ENCODE data around the gene KRTAP10-1. TPM values are rescaled to one million over a fixed set of nuclear protein-coding genes. Genes with fewer than 3 reads are reported as not detected.

The KRTAP10-1 gene
- total and polyA plus RNA-seq, 2 of the 8 experiments (the other 6 are each of a cell fraction or from before 2014, with no cell fraction given) = 0.08 TPM; not detected in 1

- TF ChIP-seq SIN3A (conservative IDR thresholded peaks at IDR 0.05 in 1 of 2, IDR thresholded peaks at IDR 0.05 in 1 of 2; ENCODE audit: low read depth in 1 of 2, low read length in 2 of 2) (no peak), RBBP5 (IDR thresholded peaks at IDR 0.05; ENCODE audit: borderline replicate concordance, low read depth, low read length) (no peak), CBX8 (IDR thresholded peaks at IDR 0.05; ENCODE audit: borderline replicate concordance, low read depth, low read length) (no peak), TCF12 (IDR thresholded peaks at IDR 0.05; ENCODE audit: low read depth, low read length) (no peak), NRF1 (IDR thresholded peaks at IDR 0.05; ENCODE audit: low read depth, low read length) (no peak), ASH2L (IDR thresholded peaks at IDR 0.05; ENCODE audit: low read length) (no peak), RXRA (IDR thresholded peaks at IDR 0.05; ENCODE audit: insufficient read depth, low read depth, low read length) (no peak), SIRT6 (IDR thresholded peaks at IDR 0.05; ENCODE audit: low read length) (no peak), HDAC6 (IDR thresholded peaks at IDR 0.05; ENCODE audit: low read depth, low read length) (no peak), CEBPB (IDR thresholded peaks at IDR 0.05; ENCODE audit: low read depth, low read length) (no peak)
Observed at GRCh38 chr21:44576025-44576420, 36.0 kb upstream of the KRTAP10-1 start (continued).

Data from H1 (cell line).